ENCODE results near the gene SHISA3.

- TF ChIP-seq EZH2 (IDR thresholded peaks at IDR 0.05; ENCODE audit: low read length, unreplicated experiment), result no peak
- no peak for TF ChIP-seq CTCF (conservative IDR thresholded peaks at IDR 0.05; ENCODE audit: low read depth, low read length)
- TF ChIP-seq EZH2phosphoT487 (IDR thresholded peaks at IDR 0.05; ENCODE audit: borderline replicate concordance, low read length), result no peak
These were observed 22.9 kb downstream of the SHISA3 start for GRCh38 chr4:42420140-42420539.
